ENCODE results near the gene TIPARP.

DNA sequence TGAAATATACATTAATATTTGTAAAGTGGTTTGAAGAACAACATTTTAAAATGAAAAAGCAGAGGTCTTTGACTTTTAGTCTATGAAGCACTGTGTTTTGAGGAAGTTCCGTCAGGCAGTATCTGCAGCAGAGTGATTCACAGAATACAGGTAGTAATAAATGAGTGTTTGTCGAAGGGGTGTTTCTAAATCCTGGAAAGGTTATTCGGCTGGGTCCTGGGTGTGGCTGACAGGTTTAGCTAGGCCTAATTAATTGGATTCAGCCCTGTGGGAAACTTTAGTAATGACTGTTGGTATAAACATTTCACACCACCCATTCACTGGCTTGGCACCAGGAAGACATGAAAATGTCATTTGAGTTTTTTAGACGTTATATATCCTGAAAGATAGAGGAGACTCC lies 51.3 kb downstream of the TIPARP start:
- TF ChIP-seq, protein P1, sequence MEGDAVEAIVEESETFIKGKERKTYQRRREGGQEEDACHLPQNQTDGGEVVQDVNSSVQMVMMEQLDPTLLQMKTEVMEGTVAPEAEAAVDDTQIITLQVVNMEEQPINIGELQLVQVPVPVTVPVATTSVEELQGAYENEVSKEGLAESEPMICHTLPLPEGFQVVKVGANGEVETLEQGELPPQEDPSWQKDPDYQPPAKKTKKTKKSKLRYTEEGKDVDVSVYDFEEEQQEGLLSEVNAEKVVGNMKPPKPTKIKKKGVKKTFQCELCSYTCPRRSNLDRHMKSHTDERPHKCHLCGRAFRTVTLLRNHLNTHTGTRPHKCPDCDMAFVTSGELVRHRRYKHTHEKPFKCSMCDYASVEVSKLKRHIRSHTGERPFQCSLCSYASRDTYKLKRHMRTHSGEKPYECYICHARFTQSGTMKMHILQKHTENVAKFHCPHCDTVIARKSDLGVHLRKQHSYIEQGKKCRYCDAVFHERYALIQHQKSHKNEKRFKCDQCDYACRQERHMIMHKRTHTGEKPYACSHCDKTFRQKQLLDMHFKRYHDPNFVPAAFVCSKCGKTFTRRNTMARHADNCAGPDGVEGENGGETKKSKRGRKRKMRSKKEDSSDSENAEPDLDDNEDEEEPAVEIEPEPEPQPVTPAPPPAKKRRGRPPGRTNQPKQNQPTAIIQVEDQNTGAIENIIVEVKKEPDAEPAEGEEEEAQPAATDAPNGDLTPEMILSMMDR (conservative IDR thresholded peaks at IDR 0.05; ENCODE audit: low read length) = no peak
- TF ChIP-seq EZH2phosphoT487 (IDR thresholded peaks at IDR 0.05; ENCODE audit: borderline replicate concordance, low read depth, low read length) = no peak

Measured in OCI-LY7 (cell line).